Skin epidermis (tissue), 12 donors: ENCODE results near the gene PLXND1.
A peak's percentile ranks its signal among the peaks of the same experiment; 100 is the strongest.
"Not testable (repeated sequence)": the region's sequence is repeated elsewhere in the genome, so short reads cannot be mapped to it uniquely, and the experiment has no call there.

ENCODE experiments used
- H3K27ac ChIP-seq, 21 experiments: fragments of 200-600 bp; sonication (generic) in 11 of 21; one replicate each; pipeline ENCODE4 v1.5.0; 2020; ENCODE audit warnings: mild to moderate bottlenecking in 3 of 21, inconsistent platforms in 2 of 21, moderate library complexity in 2 of 21
- H3K4me3 ChIP-seq, 7 experiments: fragments of 200-600 bp; sonication (generic) in 2 of 7; one replicate each; pipeline ENCODE4 v1.5.0; 2020; ENCODE audit warnings: inconsistent platforms in 2 of 7, mild to moderate bottlenecking in 2 of 7, moderate library complexity in 1 of 7

Gene PLXND1

GRCh38 chr3:129522953-129523352, 83.5 kb downstream of the PLXND1 start:
- no peak overlapping the region for H3K27ac ChIP-seq
- no peak overlapping the region for H3K4me3 ChIP-seq

- H3K27ac ChIP-seq: no peak overlapping the region
- no peak overlapping the region for H3K4me3 ChIP-seq
Observed at GRCh38 chr3:129521611-129522010, 84.9 kb downstream of the PLXND1 start.

- Histone ChIP-seq H3K27ac (no peak overlapping the region), H3K4me3 (no peak overlapping the region)
Observed at GRCh38 chr3:129520960-129521359, 85.5 kb downstream of the PLXND1 start.

GRCh38 chr3:129519896-129520715, 86.4 kb downstream of the PLXND1 start:
- H3K4me3 ChIP-seq: no peak overlapping the region
- H3K27ac ChIP-seq: no peak overlapping the region

GRCh38 chr3:129519449-129519848, 87.0 kb downstream of the PLXND1 start:
- Histone ChIP-seq H3K4me3 (no peak overlapping the region), H3K27ac (no peak overlapping the region)

- Histone ChIP-seq H3K4me3 (no peak overlapping the region), H3K27ac (no peak overlapping the region)
Observed at GRCh38 chr3:129518581-129518980, 87.9 kb downstream of the PLXND1 start.

GRCh38 chr3:129518038-129518561, 88.4 kb downstream of the PLXND1 start:
- Histone ChIP-seq H3K27ac (no peak overlapping the region), H3K4me3 (no peak overlapping the region)

GRCh38 chr3:129517516-129517915, 89.0 kb downstream of the PLXND1 start:
- Histone ChIP-seq H3K27ac (no peak overlapping the region), H3K4me3 (no peak overlapping the region)

- H3K27ac ChIP-seq, H3K4me3 ChIP-seq: not testable (repeated sequence)
Observed at GRCh38 chr3:129515821-129516432, 90.5 kb downstream of the PLXND1 start.

GRCh38 chr3:129515108-129515820, 91.2 kb downstream of the PLXND1 start:
- not testable (repeated sequence) for H3K4me3 ChIP-seq, H3K27ac ChIP-seq

GRCh38 chr3:129514563-129514962, 91.9 kb downstream of the PLXND1 start:
- H3K27ac ChIP-seq: no peak overlapping the region

GRCh38 chr3:129514110-129514509, 92.4 kb downstream of the PLXND1 start:
- Histone ChIP-seq H3K4me3 (no peak overlapping the region), H3K27ac (no peak overlapping the region)

More at GRCh38 chr3:129514563-129514962, 91.9 kb downstream of the PLXND1 start:
- H3K4me3 ChIP-seq: no peak overlapping the region

GRCh38 chr3:129513705-129514104, 92.8 kb downstream of the PLXND1 start:
- Histone ChIP-seq H3K27ac (no peak overlapping the region), H3K4me3 (no peak overlapping the region)

GRCh38 chr3:129512595-129512994, 93.9 kb downstream of the PLXND1 start:
- Histone ChIP-seq H3K27ac (no peak overlapping the region), H3K4me3 (no peak overlapping the region)

- H3K4me3 ChIP-seq: no peak overlapping the region
- H3K27ac ChIP-seq: peak overlapping the region in 3 of 21 experiments; percentile 5 to 35 (median 7)
Observed at GRCh38 chr3:129507181-129507831, 99.2 kb downstream of the PLXND1 start.

- no peak overlapping the region for H3K27ac ChIP-seq
- H3K4me3 ChIP-seq: no peak overlapping the region
Observed at GRCh38 chr3:129506231-129506742, 100.2 kb downstream of the PLXND1 start.

- no peak overlapping the region for H3K27ac ChIP-seq
- no peak overlapping the region for H3K4me3 ChIP-seq
Observed at GRCh38 chr3:129505341-129505740, 101.1 kb downstream of the PLXND1 start.
